SH-SY5Y (cell line): ENCODE results near the gene TNIP3.

Source experiments
- GATA2 ChIP-seq: IDR thresholded peaks from 2 replicates; pipeline ENCODE4 v1.6.1; 2011; ENCODE audit warnings: mild to moderate bottlenecking, low read depth, low read length
- GATA3 ChIP-seq: IDR thresholded peaks from 2 replicates; pipeline ENCODE4 v1.6.1; 2011; ENCODE audit warnings: low read depth, mild to moderate bottlenecking, low read length, moderate library complexity

TNIP3 gene

GRCh38 chr4:121185960-121186359, 21.8 kb upstream of the TNIP3 start:
- TF ChIP-seq GATA3 (no peak), GATA2 (no peak)

- TF ChIP-seq GATA2, result no peak
- no peak for TF ChIP-seq GATA3
Observed at GRCh38 chr4:121183989-121184388, 19.9 kb upstream of the TNIP3 start.

GRCh38 chr4:121183361-121183760, 19.2 kb upstream of the TNIP3 start:
- TF ChIP-seq GATA2, result no peak
- no peak for TF ChIP-seq GATA3

- no peak for TF ChIP-seq GATA2
- TF ChIP-seq GATA3, result no peak
Observed at GRCh38 chr4:121182296-121182695, 18.2 kb upstream of the TNIP3 start.

GRCh38 chr4:121181493-121181892, 17.4 kb upstream of the TNIP3 start:
- TF ChIP-seq GATA2, result no peak
- TF ChIP-seq GATA3, result no peak

- TF ChIP-seq GATA2 (no peak), GATA3 (no peak)
Observed at GRCh38 chr4:121180558-121180957, 16.4 kb upstream of the TNIP3 start.

GRCh38 chr4:121177246-121178137, 13.4 kb upstream of the TNIP3 start:
- no peak for TF ChIP-seq GATA2
- TF ChIP-seq GATA3, result no peak

- no peak for TF ChIP-seq GATA2
- no peak for TF ChIP-seq GATA3
Observed at GRCh38 chr4:121176082-121176934, 12.2 kb upstream of the TNIP3 start.

GRCh38 chr4:121168446-121169281, 4.5 kb upstream of the TNIP3 start:
- no peak for TF ChIP-seq GATA3

- TF ChIP-seq GATA3 (no peak), GATA2 (no peak)
Observed at GRCh38 chr4:121166976-121167375, 2.9 kb upstream of the TNIP3 start.

- TF ChIP-seq GATA2 (no peak), GATA3 (no peak)
Observed at GRCh38 chr4:121165206-121165605, 1.1 kb upstream of the TNIP3 start.

- no peak for TF ChIP-seq GATA3
- no peak for TF ChIP-seq GATA2
Observed at GRCh38 chr4:121156822-121157769, 7.0 kb downstream of the TNIP3 start.

GRCh38 chr4:121155893-121156292, 8.2 kb downstream of the TNIP3 start:
- no peak for TF ChIP-seq GATA2
- no peak for TF ChIP-seq GATA3
